A673 (cell line): ENCODE results near the gene RGS4.

ENCODE experiments used
- CTCF ChIP-seq: fragments of 300-800, 200-600 bp; sonication (generic); conservative IDR thresholded peaks from 2 replicates; pipeline ENCODE4 v1.5.1; 2017; ENCODE audit warnings: low read depth, mild to moderate bottlenecking, antibody characterized with exemption, low read length, moderate library complexity, mixed read lengths
- EZH2 ChIP-seq: fragments of 200-600 bp; sonication (generic); IDR thresholded peaks from 2 replicates; pipeline ENCODE4 v1.6.1; 2017; ENCODE audit warnings: borderline replicate concordance, low read depth, mild to moderate bottlenecking, mixed read lengths, antibody characterized with exemption, low read length; ENCODE audit not compliant: poor library complexity, severe bottlenecking

- TF ChIP-seq CTCF (no peak), EZH2 (no peak)
These were observed 25.0 kb downstream of the RGS4 start for GRCh38 chr1:163094182-163094581.
